ENCODE results near the gene UHRF2. TPM values are rescaled to one million over a fixed set of nuclear protein-coding genes. Genes with fewer than 3 reads are reported as not detected.

The UHRF2 gene
- total RNA-seq, 4 donors from 2014 or later, result 34.1 to 56.3 (median 46.6) TPM

DNA sequence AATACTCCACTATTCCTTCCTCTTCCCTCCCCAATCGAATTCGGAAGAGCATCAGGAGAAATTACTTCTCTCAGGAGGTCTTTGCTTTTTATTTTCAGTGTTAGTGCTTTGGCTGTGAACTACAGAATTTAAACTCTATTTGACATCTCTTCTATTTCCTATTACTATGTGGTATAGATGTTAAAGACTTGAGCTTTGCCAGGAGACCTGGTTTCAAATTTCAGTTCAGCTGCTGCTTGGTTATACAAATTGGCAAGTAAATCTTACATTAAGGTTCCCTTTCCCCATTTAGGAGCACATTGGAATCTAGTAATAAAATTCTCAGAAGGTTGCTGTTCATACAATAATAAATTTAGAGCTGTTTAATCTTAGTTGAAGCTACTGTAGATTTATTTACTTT, 13.1 kb downstream of the UHRF2 start:
- Histone ChIP-seq H3K27ac (no peak overlapping the region), H3K4me1 (peaks cover 0 to 47% (median 0%) of the 10 kb centered on the region in 3 donors), H3K9me3 (no peaks in the 10 kb centered on the region), H3K4me3 (no peak overlapping the region), H3K36me3 (peaks cover 0 to 6% of the 10 kb centered on the region in 2 donors), H3K27me3 (no peaks in the 10 kb centered on the region)
- ATAC-seq, result no peak
- WGBS, 2 donors (ENCODE audit: low coverage in 1 of 2), result 50 to 71% methylated on average over 2 of the region's 2 CpGs
- TF ChIP-seq, protein P1, sequence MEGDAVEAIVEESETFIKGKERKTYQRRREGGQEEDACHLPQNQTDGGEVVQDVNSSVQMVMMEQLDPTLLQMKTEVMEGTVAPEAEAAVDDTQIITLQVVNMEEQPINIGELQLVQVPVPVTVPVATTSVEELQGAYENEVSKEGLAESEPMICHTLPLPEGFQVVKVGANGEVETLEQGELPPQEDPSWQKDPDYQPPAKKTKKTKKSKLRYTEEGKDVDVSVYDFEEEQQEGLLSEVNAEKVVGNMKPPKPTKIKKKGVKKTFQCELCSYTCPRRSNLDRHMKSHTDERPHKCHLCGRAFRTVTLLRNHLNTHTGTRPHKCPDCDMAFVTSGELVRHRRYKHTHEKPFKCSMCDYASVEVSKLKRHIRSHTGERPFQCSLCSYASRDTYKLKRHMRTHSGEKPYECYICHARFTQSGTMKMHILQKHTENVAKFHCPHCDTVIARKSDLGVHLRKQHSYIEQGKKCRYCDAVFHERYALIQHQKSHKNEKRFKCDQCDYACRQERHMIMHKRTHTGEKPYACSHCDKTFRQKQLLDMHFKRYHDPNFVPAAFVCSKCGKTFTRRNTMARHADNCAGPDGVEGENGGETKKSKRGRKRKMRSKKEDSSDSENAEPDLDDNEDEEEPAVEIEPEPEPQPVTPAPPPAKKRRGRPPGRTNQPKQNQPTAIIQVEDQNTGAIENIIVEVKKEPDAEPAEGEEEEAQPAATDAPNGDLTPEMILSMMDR (IDR thresholded peaks at IDR 0.05), result no peak
- no peak for TF ChIP-seq POLR2A (IDR thresholded peaks at IDR 0.05)
- TF ChIP-seq EP300 (IDR thresholded peaks at IDR 0.05), result no peak
- TF ChIP-seq POLR2AphosphoS5 (IDR thresholded peaks at IDR 0.05), result no peak

DNA sequence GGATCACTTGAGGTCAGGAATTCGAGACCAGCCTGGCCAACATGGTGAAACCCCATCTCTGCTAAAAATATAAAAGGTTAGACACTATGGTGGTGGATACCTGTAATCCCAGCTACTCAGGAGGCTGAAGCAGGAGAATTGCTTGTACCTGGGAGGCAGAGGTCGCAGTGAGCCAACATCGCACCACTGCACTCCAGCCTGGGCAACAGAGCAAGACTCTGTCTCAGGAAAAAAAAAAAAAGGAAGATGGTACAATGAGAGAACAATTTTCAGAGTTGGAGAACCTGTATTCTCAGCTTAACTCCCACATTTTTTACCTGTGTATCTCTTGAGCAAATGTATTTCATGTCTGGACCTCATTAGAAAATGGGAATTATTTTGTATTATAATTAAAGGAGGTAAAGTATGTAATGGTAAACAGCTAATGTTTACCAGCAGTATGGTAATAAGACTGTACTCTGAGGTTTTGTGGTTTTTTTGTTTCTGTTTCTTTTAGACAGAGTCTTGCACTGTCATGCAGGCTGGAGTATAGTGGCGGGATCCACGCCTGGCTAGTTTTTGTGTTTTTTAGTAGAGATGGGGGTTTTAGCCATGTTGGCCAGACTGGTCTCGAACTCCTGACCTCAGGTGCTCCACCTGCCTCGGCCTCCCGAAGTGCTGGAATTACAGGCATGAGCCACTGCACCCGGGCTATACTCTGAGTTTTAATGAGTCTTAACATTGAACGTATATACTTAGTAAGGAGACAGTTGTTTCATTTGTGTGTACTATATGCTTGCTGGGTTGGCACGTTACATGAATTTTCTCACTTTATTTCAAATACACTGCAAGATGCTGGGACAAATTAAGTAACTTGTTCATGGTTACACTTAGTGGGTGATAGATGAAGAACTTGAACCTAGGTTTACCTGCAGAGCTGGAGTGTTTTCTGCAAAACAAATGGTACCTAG, 16.2 kb downstream of the UHRF2 start:
- ATAC-seq, result no peak
- no peak for TF ChIP-seq EP300 (IDR thresholded peaks at IDR 0.05)
- no peak for TF ChIP-seq POLR2A (IDR thresholded peaks at IDR 0.05)
- no peak for TF ChIP-seq POLR2AphosphoS5 (IDR thresholded peaks at IDR 0.05)
- TF ChIP-seq, protein P1 (IDR thresholded peaks at IDR 0.05), result no peak
- Histone ChIP-seq H3K27ac (no peak overlapping the region), H3K9me3 (no peaks in the 10 kb centered on the region), H3K27me3 (no peaks in the 10 kb centered on the region), H3K4me3 (no peak overlapping the region), H3K4me1 (peaks cover 0 to 57% (median 0%) of the 10 kb centered on the region in 3 donors), H3K36me3 (peaks cover 0 to 10% of the 10 kb centered on the region in 2 donors)
- 85 to 94% methylated on average over 6 to 9 of the region's 11 CpGs for WGBS, 2 donors (ENCODE audit: low coverage in 1 of 2)

- no peak for TF ChIP-seq EP300 (IDR thresholded peaks at IDR 0.05)
- no peak for TF ChIP-seq POLR2A (IDR thresholded peaks at IDR 0.05)
- no peak for TF ChIP-seq POLR2AphosphoS5 (IDR thresholded peaks at IDR 0.05)
- TF ChIP-seq, protein P1 (IDR thresholded peaks at IDR 0.05), result no peak
- Histone ChIP-seq H3K4me3 (no peak overlapping the region), H3K27ac (no peak overlapping the region), H3K4me1 (peaks cover 0 to 41% (median 0%) of the 10 kb centered on the region in 3 donors), H3K9me3 (no peaks in the 10 kb centered on the region), H3K27me3 (no peaks in the 10 kb centered on the region), H3K36me3 (peaks cover 0 to 18% of the 10 kb centered on the region in 2 donors)
- no peak for ATAC-seq
These were observed 18.0 kb downstream of the UHRF2 start for GRCh38 chr9:6431038-6431437.

DNA sequence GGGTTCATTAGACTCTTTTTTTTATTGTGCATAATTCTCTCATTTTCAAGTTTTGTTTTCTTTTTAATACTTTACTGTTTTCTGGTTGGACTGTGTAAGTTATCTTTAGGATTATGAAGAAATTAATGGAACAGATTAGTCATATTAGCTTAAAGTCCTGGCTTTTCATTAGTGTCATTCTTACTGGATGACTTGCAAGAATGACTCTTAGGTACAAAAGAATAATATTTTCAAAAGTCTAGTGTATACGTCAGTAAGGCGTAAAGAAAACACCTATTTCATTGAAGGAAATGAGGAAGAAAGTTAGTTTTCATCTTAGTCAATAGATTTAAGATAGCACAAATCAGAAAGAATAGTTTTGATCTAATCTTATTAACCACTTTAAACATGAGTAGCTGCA, 20.4 kb downstream of the UHRF2 start:
- H3K27me3 ChIP-seq, result no peaks in the 10 kb centered on the region
- no peak overlapping the region for H3K4me3 ChIP-seq
- no peaks in the 10 kb centered on the region for H3K9me3 ChIP-seq
- H3K36me3 ChIP-seq, result peaks cover 0 to 28% of the 10 kb centered on the region in 2 donors
- TF ChIP-seq POLR2A (IDR thresholded peaks at IDR 0.05) (no peak), POLR2AphosphoS5 (IDR thresholded peaks at IDR 0.05) (no peak), EP300 (IDR thresholded peaks at IDR 0.05) (no peak)
- TF ChIP-seq, protein P1 (IDR thresholded peaks at IDR 0.05), result no peak
- no peak overlapping the region for H3K27ac ChIP-seq
- 78% methylated on average over 2 of the region's 2 CpGs; no CpG with 5 or more reads in 1 of the 2 donors for WGBS, 2 donors (ENCODE audit: low coverage in 1 of 2)
- no peak for ATAC-seq
- H3K4me1 ChIP-seq, result peaks cover 0 to 44% (median 0%) of the 10 kb centered on the region in 3 donors

Measured in gastroesophageal sphincter (tissue), 4 donors.